Cardiac muscle cell (in vitro differentiated cells and primary cell): ENCODE measurements around the gene JAK3. TPM values are rescaled to one million over a fixed set of nuclear protein-coding genes. Genes with fewer than 3 reads are reported as not detected.

Source experiments
- DNase-seq, 2 donors: peaks; one replicate each; pipeline versions ENCODE4 v3.0.0 to v3.0.0-alpha.2; 2010 to 2017; ENCODE audit warnings: low read depth in 1 of 2, low spot score in 1 of 2
- H3K27ac ChIP-seq: fragments of 200-600 bp; sonication (generic); 2 replicates; pipeline ENCODE4 v1.5.1; 2016
- H3K27me3 ChIP-seq: fragments of 200-600 bp; sonication (generic); 2 replicates; pipeline ENCODE4 v1.6.0; 2016; ENCODE audit warnings: control low read depth
- H3K36me3 ChIP-seq: fragments of 200-600 bp; sonication (generic); 2 replicates; pipeline ENCODE4 v1.5.1; 2016; ENCODE audit warnings: control low read depth
- H3K4me1 ChIP-seq: fragments of 200-600 bp; sonication (generic); 2 replicates; pipeline ENCODE4 v1.8.1; 2017; ENCODE audit warnings: low read depth, mild to moderate bottlenecking, mixed run types
- H3K4me3 ChIP-seq: fragments of 200-600 bp; sonication (generic); 2 replicates; pipeline ENCODE4 v1.5.1; 2016; ENCODE audit warnings: mild to moderate bottlenecking
- H3K9me3 ChIP-seq: fragments of 200-600 bp; sonication (generic); 2 replicates; pipeline ENCODE4 v1.5.1; 2017; ENCODE audit warnings: low read depth, mild to moderate bottlenecking, control low read depth
- CTCF ChIP-seq: IDR thresholded peaks from 2 replicates; pipeline ENCODE4 v1.5.1; 2012; ENCODE audit warnings: low read depth, mild to moderate bottlenecking, low read length
- polyA plus RNA-seq: library from polyadenylated mRNA; unstranded; fragments of >200 nt; fragmentation: Nextera tagmentation; extraction: Ambion mirVana; gene quantifications from 2 replicates; pipeline ENCODE4 v1.2.1, GENCODE V29; 2016
- total RNA-seq: library from RNA; depleted of rRNA; stranded (reverse); fragments of >200 nt; gene quantifications from 2 replicates; pipeline ENCODE4 v1.2.3, GENCODE V29; 2016

The JAK3 gene
- total and polyA plus RNA-seq, 2 experiments from 2014 or later, result 1.5 to 14.5 TPM

DNA sequence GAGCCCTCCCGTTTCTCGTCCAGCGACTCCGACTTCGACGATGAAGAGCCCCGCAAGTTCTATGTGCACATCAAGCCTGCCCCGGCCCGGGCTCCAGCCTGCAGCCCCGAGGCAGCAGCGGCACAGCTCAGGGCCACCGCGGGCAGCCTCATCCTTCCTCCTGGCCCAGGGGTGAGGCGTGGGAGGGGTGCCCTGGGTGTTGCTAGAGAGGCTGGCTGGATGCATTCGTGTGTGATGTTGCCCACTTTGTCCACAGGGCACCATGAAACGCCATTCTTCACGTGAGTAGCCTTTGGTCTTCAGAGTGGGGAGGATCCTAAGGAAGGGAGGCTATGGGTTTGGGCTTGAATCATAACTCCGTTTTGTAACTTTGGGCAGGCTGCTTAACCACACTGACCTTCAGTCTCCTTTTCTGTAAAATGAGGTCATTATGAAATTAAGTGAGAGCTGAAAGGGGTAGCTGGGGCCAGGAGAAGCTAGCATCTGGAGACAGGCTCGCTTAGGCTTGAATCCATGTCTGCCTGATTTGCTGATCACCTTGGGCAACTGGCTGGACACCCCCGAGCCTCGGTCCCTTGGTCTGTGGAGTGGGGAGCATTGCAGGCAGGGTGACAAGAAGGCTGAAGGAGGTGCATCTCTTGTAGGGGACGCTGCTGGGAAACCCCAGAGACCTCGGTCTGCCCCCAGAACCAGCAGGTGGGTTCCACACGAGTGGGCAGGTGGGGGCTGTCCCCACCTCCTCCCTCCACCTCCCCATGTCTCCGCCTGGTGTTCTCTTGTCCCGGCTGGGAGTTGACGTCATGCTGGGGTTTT is 71.6 kb downstream of the JAK3 start:
- DNase-seq, result peak in 1 of 2 donors; percentile 62
- TF ChIP-seq CTCF, result no peak
- Histone ChIP-seq H3K27me3 (no peaks in the 10 kb centered on the region), H3K27ac (no peak overlapping the region), H3K4me1 (no peaks in the 10 kb centered on the region), H3K36me3 (no peaks in the 10 kb centered on the region), H3K4me3 (no peak overlapping the region), H3K9me3 (no peaks in the 10 kb centered on the region)

DNA sequence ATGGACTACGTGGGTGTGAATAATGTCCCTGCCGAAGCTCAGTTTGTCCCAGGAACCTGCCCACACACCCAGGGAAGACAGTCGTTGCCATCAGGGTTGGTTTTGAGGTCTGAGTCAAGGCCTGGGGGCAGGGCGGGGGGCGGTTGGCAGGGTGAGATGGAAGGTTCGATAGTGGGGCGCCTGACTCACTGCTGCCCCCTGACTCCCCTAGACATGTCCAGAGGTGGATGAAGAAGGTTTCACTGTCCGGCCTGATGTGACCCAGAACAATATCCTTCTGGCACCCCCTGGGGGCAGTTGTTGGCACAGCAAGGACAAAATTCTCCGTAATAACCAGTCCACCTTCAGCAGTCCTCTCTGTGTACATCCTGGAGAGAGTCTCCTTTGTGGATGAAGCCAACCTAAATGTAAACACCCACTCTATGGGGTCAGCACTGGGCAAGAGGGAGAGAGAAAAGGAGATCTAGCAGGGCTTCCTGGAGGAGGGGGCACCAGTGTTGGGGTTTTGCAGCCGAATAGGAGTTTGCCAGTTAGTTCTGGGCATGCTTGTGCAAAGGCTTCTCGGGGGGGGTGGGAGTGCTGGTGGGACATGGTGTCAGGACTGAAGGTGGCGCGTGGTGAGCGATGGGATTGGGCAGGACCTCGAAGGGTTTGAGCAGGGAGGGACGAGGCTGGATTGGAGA is 72.4 kb downstream of the JAK3 start:
- Histone ChIP-seq H3K4me3 (no peak overlapping the region), H3K4me1 (no peaks in the 10 kb centered on the region), H3K27me3 (no peaks in the 10 kb centered on the region), H3K36me3 (no peaks in the 10 kb centered on the region), H3K9me3 (no peaks in the 10 kb centered on the region), H3K27ac (no peak overlapping the region)
- peak; percentile 75 for TF ChIP-seq CTCF
- DNase-seq, result peak; percentile 43 to 56

Other genes starting within 250 kb of the JAK3 start
- gene UNC13A, start 159.6 kb downstream of the JAK3 start, total RNA-seq, result 0.21 and 0.54 TPM in 2 replicates
- gene UNC13A, start 159.6 kb downstream of the JAK3 start, polyA plus RNA-seq, result 0.31 and 0.74 TPM in 2 replicates
- gene MAP1S, start 128.5 kb downstream of the JAK3 start, total RNA-seq, result 48.6 and 61.7 TPM in 2 replicates
- 60.4 and 73.9 TPM in 2 replicates for gene MAP1S, start 128.5 kb downstream of the JAK3 start, polyA plus RNA-seq
- 1.8 and 3.1 TPM in 2 replicates for gene FCHO1, start 96.5 kb downstream of the JAK3 start, total RNA-seq
- 2.5 and 4.3 TPM in 2 replicates for gene FCHO1, start 96.5 kb downstream of the JAK3 start, polyA plus RNA-seq
- gene B3GNT3, start 52.8 kb downstream of the JAK3 start, total RNA-seq, result not detected in 2 replicates
- gene B3GNT3, start 52.8 kb downstream of the JAK3 start, polyA plus RNA-seq, result 0.55 TPM in 1 of 2 replicates, not detected in the other
- gene INSL3, start 26.5 kb downstream of the JAK3 start, total RNA-seq, result 0.25 and 0.63 TPM in 2 replicates
- gene INSL3, start 26.5 kb downstream of the JAK3 start, polyA plus RNA-seq, result 0.47 TPM in 1 of 2 replicates, not detected in the other
- gene RPL18A, start 11.9 kb upstream of the JAK3 start, total RNA-seq, result 1,484 and 1,728 TPM in 2 replicates
- gene RPL18A, start 11.9 kb upstream of the JAK3 start, polyA plus RNA-seq, result 930 and 1,120 TPM in 2 replicates
- 0.04 and 0.21 TPM in 2 replicates for gene SLC5A5, start 24.0 kb upstream of the JAK3 start, total RNA-seq
- gene SLC5A5, start 24.0 kb upstream of the JAK3 start, polyA plus RNA-seq, result not detected in 2 replicates
- 80.5 and 103 TPM in 2 replicates for gene CCDC124, start 85.0 kb upstream of the JAK3 start, total RNA-seq
- 172 and 200 TPM in 2 replicates for gene CCDC124, start 85.0 kb upstream of the JAK3 start, polyA plus RNA-seq
- 23.4 and 26.7 TPM in 2 replicates for gene KCNN1, start 119.1 kb upstream of the JAK3 start, total RNA-seq
- 20.4 and 28.0 TPM in 2 replicates for gene KCNN1, start 119.1 kb upstream of the JAK3 start, polyA plus RNA-seq
- gene ARRDC2, start 160.2 kb upstream of the JAK3 start, total RNA-seq, result 9.2 and 16.1 TPM in 2 replicates
- 6.8 and 10.7 TPM in 2 replicates for gene ARRDC2, start 160.2 kb upstream of the JAK3 start, polyA plus RNA-seq
- not detected in 2 replicates for gene IL12RB1, start 239.0 kb upstream of the JAK3 start, total RNA-seq
- not detected in 2 replicates for gene IL12RB1, start 239.0 kb upstream of the JAK3 start, polyA plus RNA-seq
- gene MAST3, start 249.8 kb upstream of the JAK3 start, total RNA-seq, result 6.6 and 8.1 TPM in 2 replicates
- gene MAST3, start 249.8 kb upstream of the JAK3 start, polyA plus RNA-seq, result 5.5 and 8.4 TPM in 2 replicates